ACHN (cell line): ENCODE data around the gene SRRM5.
A peak's percentile ranks its signal among the peaks of the same experiment; 100 is the strongest.

Experiments used
- DNase-seq: peaks from one replicate; pipeline ENCODE4 v3.0.0-alpha.2; 2015
- in situ Hi-C: cut with HindIII; loops from 2 replicates; pipeline ENCODE4 v1.10.0; 2017; ENCODE audit warnings: low sequenced_read_pairs, low pct_ligation_motif_present, low pct_unique_long_range_greater_than_20kb

The SRRM5 gene, protein sequence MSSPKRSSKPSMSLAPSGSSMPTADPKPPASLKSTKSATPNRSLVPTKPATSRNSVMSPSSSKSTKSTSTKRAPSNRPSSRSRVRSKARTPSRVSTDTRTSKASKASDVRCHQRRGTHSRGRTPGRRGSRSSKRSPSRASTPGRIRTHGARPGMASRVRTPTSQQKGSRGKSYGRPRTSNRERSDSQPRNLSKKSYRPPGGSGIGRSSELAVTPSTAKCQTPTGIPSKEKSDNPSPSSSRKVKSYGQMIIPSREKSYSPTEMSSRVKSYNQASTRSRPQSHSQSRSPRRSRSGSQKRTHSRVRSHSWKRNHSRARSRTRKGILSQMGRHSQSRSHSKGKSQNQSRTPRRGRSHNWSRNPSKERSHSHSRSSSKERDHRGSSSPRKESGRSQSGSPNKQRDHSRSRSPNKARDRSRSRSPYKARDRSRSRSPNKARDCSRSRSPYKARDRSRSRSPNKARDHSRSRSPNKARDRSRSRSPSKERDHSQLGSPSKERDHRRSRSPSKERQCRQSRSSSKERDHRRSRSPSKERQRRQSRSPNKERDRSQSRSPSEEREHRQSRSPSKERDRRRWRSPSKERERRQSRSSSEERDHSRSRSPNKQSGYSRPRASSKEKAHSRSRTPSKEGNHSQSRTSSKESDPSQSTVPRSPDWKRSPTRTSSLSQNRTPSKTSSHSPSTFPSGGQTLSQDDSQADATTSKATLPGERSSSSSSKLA

DNA sequence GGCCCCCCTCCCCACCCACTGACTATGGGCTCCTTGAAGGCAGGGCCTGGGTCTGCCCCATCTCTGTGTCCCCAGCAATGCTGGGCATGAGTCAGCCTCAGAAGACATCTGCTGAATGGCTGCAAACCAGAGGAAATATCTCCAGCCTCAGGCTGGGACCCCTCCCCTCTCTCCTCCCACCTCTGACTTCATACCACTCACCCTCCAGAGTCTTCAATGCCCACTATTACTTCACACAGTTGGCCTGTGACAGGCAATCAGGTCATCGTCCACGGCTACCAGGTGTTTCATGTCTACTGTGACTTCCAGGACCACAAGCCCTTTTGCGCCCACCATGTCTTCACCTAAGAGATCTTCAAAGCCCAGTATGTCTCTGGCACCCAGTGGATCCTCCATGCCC lies at the start of gene SRRM5:
Gene SRRM5 (plus strand): TSS at position 301 of the 400 bp plus-strand sequence. CDS start 34 bp downstream, at position 335.
- DNase-seq = no peak
- in situ Hi-C loops = no loop called here

DNA sequence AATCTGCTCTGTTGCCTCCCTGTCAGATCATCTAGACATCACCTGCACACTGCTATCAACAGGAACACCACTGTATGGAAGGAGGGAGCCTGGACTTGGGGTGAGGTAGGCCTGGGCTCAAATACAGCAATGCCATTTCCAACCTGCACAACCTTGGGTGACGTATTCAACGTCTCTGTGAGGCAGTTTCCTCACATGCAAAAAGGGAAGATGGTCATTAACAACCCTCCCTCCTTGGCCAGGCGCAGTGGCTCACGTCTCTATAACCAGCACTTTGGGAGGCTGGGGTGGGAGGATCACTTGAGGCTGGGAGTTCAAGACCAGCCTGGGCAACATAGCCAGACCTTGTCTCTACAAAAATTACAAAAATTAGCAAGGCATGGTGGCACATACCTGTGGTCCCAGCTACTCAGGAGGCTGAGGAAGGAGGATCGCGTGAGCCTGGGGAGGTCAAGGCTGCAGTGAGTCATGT lies 49.6 kb upstream of the SRRM5 start:
- in situ Hi-C loops = no loop called here
- no peak for DNase-seq

DNA sequence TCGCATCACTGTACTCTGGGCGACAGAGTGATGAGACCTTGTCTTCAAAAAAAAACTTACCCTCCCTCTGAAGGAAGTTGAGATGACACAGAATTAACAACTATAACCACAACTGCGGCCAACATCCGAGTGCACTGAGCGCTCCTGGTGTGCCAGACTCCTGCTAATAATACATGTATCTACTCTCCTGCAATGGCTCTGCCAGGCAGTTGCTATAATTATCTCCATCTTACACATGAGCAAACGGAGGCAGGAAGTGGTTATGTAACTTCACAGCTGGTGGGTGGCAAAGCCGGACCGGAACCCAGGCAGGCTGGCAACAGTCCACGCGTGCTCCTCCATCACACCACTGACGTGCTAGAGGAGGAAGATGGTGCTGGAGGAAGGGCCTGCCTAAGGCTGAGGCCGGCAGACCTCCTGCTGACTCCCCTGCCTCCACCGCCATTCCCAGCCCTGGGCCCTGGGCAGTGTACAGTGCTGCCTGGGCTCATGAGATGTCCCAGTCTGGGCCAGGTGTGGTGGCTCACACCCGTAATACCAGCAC lies 49.1 kb upstream of the SRRM5 start:
- in situ Hi-C loops = no loop called here
- DNase-seq = peak; percentile 24

DNA sequence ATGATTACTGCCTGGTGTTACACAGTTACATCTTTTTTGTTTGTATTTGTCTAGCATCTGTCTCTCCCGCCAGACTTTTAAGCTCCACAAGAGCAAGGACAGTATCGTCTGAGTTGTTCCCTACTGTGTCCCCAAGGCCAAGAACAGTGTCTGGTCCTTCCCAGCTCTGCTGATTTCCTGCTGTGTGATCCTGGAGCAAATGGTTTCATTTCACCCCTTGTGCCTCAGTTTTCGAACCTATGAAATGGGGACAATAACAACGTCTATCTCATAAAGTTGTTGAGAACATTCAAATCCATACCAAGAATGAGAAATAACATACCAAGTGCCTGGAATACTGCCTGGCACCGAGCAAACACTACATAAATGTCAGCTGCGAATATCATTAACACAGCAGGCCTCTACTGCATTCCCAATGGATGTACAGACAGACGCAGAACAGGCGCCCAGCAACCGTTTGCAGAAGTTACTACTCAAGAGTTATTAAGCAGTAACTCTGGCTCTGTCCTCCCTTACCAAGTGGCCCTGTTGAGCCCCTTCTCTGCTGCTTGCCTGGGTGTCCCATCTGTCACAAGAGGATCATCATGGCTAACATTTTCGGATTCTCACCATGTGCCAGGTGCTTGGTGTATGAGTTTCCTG lies 48.0 kb upstream of the SRRM5 start:
- in situ Hi-C loops = no loop called here
- no peak for DNase-seq

DNA sequence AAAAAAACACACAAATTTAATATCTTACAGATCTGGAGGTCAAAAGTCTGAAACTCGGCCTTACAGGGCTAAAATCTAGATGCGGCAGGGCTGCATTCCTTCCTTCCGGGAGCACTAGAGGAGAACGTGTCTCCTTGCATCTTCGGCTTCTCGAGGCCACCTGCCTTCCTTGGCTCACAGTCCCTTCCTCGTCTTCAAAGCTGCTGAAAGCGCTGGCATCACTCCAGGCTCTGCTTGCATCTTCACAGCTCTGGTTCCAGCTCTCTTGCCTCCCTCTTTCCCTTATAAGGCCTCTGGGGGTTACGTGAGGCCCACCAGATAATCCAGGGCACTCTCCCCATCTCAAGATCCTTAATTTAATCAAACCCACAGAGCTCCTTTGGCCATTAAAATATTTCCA lies 47.1 kb upstream of the SRRM5 start:
- DNase-seq = no peak
- in situ Hi-C loops = no loop called here

DNA sequence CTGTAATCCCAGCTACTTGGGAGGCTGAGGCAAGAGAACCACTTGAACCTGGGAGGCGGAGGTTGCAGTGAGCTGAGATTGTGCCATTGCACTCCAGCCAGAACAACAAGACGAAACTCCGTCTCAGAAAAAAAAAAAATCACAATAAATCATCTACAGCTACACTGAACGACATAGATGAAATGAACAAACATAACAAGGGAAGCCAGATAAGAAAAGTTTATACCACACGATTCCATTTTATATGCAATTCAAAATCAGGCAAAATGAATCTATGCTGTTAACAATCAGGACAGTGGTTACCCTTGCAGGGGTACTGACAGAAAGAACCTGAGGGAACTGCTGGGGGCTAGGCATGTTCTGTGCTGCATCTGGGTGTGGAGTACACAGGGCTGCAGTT lies 42.2 kb upstream of the SRRM5 start:
- in situ Hi-C loops = no loop called here
- DNase-seq = no peak

DNA sequence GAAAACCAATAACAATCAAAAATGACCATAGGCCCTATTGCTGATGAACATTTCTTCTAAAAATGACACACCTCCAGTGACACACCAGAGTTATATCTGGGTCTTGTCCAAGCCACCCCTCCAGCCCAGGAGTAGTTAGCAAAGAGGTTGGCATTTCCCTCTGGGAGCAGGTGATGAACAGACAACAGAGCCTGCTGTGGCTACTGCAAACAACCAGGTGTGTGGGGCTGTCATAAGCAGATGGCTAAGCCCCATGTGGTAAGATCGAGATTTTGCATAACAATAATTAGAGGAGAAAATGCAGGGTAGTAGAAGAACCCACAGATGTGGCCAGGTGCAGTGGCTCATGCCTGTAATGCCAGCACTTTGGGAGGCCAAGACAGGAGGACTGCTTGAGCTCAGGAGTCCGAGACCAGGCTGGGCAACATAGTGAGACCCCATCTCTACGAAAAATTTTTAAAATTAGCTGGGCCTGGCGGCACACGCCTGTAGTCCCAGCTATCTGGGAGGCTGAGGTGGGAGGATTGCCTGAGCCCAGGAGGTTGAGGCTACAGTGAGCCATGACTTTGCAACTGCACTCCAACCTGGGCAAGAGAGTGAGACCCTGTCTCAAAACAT lies 41.6 kb upstream of the SRRM5 start:
- in situ Hi-C loops = no loop called here
- DNase-seq = no peak

DNA sequence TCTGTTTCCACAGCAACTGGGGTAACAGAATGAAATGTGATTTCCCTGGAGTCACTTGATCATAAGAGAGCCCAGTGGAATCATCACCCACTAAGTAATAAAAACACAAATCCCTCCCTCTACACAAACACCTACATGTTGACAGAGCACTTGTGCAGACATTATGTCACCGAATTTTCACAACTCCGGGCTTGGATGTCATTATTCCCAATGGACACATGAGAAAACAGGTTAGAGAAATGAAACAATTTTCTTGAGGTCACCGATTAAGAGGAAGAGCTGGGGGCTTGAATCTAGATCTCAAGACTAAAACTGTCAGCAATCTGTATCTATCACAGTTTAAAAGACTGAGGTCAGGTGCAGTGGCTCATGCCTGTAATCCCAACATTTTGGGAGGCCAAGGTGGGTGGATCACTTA lies 39.7 kb upstream of the SRRM5 start:
- no peak for DNase-seq
- in situ Hi-C loops = no loop called here

DNA sequence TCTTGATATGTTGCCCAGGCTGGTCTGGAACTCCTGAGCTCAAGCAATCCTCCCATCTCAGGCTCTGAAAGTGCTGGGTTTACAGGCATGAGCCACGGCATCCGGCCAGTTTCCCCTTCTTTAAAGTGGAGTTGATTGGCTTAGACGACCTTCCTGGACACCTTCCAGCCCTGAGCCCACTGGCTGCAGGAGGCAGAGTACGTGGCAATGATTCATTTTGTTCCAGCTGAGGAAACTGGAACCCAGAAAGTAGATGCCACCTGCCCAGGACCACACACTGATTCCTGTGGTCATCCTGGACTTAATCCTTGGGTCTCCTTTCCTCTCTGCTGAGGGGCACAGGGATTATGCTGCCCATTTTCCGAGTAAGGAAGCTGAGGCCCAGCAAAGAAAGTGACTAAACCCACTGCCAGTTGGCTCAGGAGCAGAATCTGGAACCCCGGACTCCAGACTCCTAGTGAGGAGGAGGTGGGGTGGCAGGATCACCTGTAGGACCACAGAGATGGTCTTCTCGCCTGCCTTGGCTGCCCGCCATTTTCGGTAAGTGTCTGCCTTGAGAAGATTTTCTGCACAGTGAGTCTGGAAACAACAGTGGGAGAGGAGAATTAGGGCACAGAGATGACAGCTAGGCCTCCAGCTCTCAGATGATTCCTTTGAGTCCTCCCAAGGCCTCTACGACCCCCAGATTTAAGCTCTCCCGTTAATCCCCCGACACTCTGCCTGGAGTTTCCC lies 37.3 kb upstream of the SRRM5 start:
- DNase-seq = peak; percentile 86
- in situ Hi-C loops = no loop called here

DNA sequence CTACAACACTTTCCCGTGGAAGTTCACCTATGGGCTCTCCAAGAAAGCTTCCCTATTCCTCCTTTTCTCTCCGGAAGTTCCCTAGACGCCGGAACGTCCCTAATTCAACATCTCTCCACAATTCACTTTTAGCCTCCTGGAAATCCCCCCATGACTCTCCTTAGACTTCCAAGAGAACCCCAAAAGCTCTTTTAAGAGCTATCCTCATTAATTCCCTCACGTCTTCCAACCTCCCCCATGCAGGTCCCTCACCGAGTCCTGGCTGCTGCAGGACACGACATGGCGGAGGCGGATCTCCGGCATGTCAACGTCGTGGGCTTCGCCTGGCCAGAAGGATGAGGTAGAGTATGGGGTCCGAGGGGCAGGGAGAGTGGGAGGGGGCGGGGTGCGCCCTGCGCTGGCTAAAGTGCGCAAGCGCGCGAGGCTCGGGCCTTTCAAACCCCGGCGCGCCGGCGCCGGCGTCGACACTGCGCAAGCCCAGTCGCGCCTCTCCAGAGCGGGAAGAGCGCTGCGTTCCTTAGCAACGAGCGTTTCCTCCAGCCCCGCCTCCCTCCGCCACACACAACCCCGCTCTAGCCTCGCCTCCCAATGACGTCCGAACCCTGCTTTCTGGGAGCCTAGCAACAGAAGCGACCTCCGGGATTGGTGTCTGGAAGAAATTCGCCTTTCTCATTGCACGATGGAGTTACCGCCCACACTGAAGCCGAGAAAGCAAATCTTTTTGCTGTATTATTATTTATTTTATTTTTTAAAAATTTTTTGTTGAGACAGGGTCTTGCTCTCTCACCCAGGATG lies 36.5 kb upstream of the SRRM5 start, which contains the start of the genes PINLYP and XRCC1:
Gene PINLYP (plus strand): TSS at position 646 of the 795 bp plus-strand sequence. CDS start 1,391 bp downstream, outside the sequence.
Gene XRCC1 (minus strand): TSS at position 372 of the 795 bp plus-strand sequence. CDS start 69 bp downstream, at position 303.
- in situ Hi-C loops = no loop called here
- DNase-seq = peak; percentile 98

DNA sequence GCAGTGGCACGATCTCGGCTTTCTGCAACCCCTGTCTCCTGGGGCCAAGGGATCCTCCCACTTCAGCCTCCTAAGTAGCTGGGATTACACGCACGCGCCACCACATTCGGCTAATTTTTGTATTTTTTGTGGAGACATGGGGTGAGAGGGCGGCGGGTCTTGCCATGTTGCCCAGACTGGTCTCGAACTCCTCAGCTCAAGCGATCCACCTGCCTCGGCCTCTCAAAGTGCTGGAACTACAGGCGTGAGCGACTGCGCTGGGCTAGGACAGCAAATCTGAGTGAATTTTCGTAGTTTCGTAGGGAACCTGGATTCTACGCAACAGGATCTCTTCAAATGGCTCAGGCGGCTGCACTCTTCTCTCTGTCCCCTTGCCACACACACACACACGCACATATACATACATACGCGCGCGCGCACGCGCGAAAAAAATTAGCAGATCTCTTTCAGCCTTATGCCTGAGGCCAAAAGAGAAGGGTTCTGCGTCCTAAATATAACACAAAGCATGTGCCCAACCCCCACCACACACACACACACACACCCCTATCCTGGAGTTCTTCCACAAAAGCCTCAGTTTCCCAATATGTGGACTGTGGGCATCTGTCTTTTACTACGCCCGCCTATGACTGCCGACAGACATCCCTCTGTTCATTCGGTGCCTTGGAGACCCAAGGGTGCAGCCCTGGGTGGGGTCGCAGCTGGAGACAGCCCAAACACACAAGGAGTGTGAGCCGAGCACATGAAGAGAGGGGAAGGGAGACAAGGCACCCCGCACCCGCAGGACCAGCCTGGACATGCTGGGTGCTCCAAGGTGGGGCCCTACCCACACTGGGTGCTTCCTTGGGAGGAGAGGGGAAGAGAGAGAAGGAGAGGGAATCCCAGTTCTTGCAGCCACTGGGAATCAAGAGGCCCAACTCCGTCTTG lies 35.7 kb upstream of the SRRM5 start:
- no peak for DNase-seq
- in situ Hi-C loops = no loop called here

DNA sequence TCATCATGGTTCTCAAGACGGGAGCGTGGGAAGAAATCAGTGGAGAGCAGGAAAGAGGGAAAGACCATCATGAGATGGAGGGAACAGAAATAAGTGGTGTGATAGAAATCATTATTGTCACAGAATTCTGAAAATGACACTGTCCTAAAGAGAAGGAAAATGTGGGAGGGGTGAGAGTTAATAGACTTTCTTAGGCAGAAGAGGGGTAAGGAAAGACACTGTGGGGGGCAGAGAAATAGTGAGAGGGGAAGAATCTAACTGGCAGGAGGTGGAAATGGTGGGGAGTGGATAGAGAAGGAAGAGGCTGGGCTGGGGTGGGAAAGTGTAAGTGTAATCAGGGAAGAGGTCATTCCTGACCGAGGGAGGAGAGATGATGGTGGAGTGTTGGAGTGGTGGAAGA lies 33.1 kb upstream of the SRRM5 start:
- in situ Hi-C loops = no loop called here
- no peak for DNase-seq

DNA sequence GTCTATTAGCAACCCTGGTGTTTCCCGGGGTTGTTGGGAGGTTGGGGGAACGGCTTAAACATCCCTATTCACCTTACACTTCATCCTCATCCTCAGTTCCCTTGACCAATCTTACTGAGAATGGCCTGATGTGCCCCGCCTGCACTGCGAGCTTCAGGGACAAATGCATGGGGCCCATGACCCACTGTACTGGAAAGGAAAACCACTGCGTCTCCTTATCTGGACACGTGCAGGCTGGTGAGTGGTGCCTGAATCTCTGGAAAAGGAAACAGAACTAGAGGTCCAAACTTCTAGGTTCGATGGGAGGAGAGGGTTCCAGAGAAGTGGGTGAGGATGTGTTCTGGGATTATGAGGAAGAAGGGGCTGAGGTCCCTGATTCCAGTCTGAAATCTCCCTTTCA lies 30.4 kb upstream of the SRRM5 start:
- in situ Hi-C loops = no loop called here
- no peak for DNase-seq

DNA sequence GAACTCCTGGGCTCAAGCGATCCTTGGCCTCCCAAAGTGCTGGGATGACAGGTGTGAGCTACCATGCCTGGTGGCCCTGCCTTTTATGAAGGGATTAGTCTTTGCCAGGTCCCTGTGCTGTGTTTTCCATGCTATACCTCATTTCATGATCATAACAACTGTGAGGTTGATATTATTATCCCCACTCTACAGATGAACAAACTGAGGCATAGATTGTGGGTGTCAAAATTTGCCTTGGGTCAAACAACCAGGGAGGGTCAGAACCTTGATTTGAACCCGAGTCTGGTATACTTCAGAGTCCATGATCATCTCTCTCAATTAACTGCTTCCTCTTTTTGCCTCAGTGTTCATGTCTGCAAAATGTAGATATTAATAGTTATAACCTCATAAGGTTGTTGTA lies 29.4 kb upstream of the SRRM5 start:
- DNase-seq = no peak
- in situ Hi-C loops = no loop called here

DNA sequence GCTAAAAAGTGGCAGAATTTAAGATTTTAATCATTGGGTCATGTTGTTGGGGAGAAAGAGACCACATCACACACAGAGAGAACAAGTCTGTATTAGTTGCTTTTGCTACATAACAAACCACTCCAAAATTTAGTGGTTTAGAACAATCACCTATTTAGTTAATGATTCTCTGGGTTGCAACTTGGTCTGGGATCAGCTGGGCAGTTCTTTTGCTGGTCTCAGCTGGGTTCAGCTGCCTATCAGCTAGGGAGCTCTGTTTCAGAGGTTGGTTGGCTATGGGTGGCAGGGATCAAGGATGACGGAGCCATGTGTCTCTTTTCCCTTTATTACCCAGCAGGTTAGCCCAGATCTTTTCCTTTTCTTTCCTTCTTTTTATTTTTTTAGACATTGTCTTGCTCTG lies 27.4 kb upstream of the SRRM5 start:
- peak; percentile 38 for DNase-seq
- in situ Hi-C loops = no loop called here

DNA sequence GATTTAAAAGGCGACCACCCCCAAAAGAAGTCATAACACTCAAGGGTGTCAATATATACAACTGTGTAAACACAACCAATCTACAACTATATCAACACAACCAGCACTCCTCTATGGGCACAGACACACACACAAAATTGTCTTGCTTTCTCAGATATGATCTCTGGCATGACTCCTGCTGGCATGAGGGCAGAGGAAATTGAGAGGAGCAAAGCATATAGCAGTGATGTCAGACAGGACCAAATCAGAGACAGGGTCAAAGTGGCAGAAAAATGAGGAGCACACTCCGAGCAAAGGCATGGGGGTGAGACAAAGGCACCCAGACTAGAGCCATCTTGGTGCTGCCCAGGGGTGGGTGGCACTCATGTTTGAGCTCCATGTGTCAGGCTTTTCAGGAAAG lies 25.5 kb upstream of the SRRM5 start:
- no peak for DNase-seq
- in situ Hi-C loops = no loop called here
